Stomach (tissue), 4 donors: Measurements from ENCODE around the gene FGF22.

Source experiments
- EP300 ChIP-seq: sonication (generic); formaldehyde crosslinking; IDR thresholded peaks from one replicate; pipeline ENCODE4 v1.6.1; 2017; ENCODE audit warnings: antibody characterized with exemption
- POLR2A ChIP-seq, 4 donors: fragments of 450-650 bp; IDR thresholded peaks; one replicate each; pipeline ENCODE4 v1.6.1; 2016; ENCODE audit warnings: antibody characterized with exemption in 4 of 4, control low read depth in 2 of 4, mild to moderate bottlenecking in 1 of 4, moderate library complexity in 1 of 4
- POLR2AphosphoS5 ChIP-seq, 3 donors: sonication (generic); formaldehyde crosslinking; IDR thresholded peaks; one replicate each; pipeline ENCODE4 v1.6.1; 2016; ENCODE audit warnings: antibody characterized with exemption in 3 of 3
- TF ChIP-seq, protein P1 (sequence below), 7 experiments: fragments of 450-650 bp in 4 of 7; fragments of 200-600 bp in 3 of 7; sonication (generic) in 3 of 7; IDR thresholded peaks; one replicate each; pipeline ENCODE4 v1.5.1; 2016 to 2019; ENCODE audit warnings: antibody characterized with exemption in 7 of 7, control low read depth in 2 of 7, mild to moderate bottlenecking in 1 of 7

DNA sequence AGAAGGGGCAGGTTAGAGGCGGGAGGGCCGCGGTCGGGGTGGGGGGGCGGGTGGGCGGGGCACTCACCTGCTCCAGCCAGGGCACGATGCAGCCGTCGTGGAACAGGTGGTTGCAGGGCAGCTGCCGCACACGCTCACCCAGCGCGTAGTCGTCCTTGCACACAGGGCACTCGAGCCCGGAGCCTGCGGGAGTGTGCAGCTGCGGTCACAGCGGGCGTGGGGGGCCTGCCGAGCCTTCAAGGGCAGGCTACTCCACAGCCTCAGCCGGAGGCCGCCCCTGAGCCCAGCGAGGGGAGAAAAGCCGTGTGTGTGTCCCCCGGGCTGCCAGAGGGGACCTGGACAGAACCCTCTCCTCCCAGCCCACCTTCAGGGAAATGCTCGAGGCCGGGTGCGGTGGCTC is 8.6 kb downstream of the FGF22 start:
- TF ChIP-seq, protein P1, sequence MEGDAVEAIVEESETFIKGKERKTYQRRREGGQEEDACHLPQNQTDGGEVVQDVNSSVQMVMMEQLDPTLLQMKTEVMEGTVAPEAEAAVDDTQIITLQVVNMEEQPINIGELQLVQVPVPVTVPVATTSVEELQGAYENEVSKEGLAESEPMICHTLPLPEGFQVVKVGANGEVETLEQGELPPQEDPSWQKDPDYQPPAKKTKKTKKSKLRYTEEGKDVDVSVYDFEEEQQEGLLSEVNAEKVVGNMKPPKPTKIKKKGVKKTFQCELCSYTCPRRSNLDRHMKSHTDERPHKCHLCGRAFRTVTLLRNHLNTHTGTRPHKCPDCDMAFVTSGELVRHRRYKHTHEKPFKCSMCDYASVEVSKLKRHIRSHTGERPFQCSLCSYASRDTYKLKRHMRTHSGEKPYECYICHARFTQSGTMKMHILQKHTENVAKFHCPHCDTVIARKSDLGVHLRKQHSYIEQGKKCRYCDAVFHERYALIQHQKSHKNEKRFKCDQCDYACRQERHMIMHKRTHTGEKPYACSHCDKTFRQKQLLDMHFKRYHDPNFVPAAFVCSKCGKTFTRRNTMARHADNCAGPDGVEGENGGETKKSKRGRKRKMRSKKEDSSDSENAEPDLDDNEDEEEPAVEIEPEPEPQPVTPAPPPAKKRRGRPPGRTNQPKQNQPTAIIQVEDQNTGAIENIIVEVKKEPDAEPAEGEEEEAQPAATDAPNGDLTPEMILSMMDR (IDR thresholded peaks at IDR 0.05), result no peak
- TF ChIP-seq POLR2A (IDR thresholded peaks at IDR 0.05), result no peak
- no peak for TF ChIP-seq EP300
- TF ChIP-seq POLR2AphosphoS5 (IDR thresholded peaks at IDR 0.05), result no peak
